GM12878 (cell line): ENCODE measurements around the gene SPRYD7. TPM values are rescaled to one million over a fixed set of nuclear protein-coding genes. Genes with fewer than 3 reads are reported as not detected.

Source experiments
- CHD1 ChIP-seq: IDR thresholded peaks from 2 replicates; pipeline ENCODE4 v1.6.1; 2012; ENCODE audit warnings: low read depth, low read length, improper control_type of control experiment
- SIN3A ChIP-seq: IDR thresholded peaks from 2 replicates; pipeline ENCODE4 v1.6.1; 2012; ENCODE audit warnings: low read depth, low read length, improper control_type of control experiment
- TBL1XR1 ChIP-seq: IDR thresholded peaks from 2 replicates; pipeline ENCODE4 v1.6.1; 2012; ENCODE audit warnings: low read depth, low read length, improper control_type of control experiment
- TCF3 ChIP-seq: IDR thresholded peaks from 2 replicates; pipeline ENCODE4 v1.6.1; 2012; ENCODE audit warnings: low read depth, mild to moderate bottlenecking, low read length, borderline replicate concordance; ENCODE audit not compliant: insufficient read depth
- WRNIP1 ChIP-seq: IDR thresholded peaks from 2 replicates; pipeline ENCODE4 v1.6.1; 2011; ENCODE audit warnings: low read depth, low read length, improper control_type of control experiment, borderline replicate concordance
- polyA plus RNA-seq, 11 experiments: library from polyadenylated mRNA; depleted of rRNA in 4 of 11; unstranded in 6 of 11; stranded (reverse) in 5 of 11; fragments of >200 nt; fragmentation: Nextera tagmentation in 4 of 11; fragmentation: Illumina TruSeq in 1 of 11; extraction: Ambion mirVana in 4 of 11; extraction: Trizol in 1 of 11; gene quantifications; 1 replicate in 1 of 11; 2 replicates in 10 of 11; pipeline versions ENCODE4 v1.2.1 to v1.2.3, GENCODE V29; 2011 to 2016; ENCODE audit warnings: inconsistent platforms in 2 of 11, missing spikeins in 2 of 11, low read depth in 1 of 11
- small RNA-seq: library from RNA; depleted of rRNA; stranded (forward); fragments of <200 nt; gene quantifications from one replicate; pipeline ENCODE3, GENCODE V24; 2014
- total RNA-seq, 4 experiments: library from RNA; depleted of rRNA in 3 of 4; stranded (reverse); fragments of >200 nt in 3 of 4; fragmentation: Illumina TruSeq in 1 of 4; extraction: Trizol in 1 of 4; gene quantifications; 2 replicates each; pipeline versions ENCODE4 v1.2.1 to v1.2.3, GENCODE V29; 2013 to 2021

SPRYD7 gene
- total and polyA plus RNA-seq, 10 of the 15 experiments (the other 5 are each of a cell fraction or from before 2014, with no cell fraction given): 5.3 to 18.7 (median 9.6) TPM

DNA sequence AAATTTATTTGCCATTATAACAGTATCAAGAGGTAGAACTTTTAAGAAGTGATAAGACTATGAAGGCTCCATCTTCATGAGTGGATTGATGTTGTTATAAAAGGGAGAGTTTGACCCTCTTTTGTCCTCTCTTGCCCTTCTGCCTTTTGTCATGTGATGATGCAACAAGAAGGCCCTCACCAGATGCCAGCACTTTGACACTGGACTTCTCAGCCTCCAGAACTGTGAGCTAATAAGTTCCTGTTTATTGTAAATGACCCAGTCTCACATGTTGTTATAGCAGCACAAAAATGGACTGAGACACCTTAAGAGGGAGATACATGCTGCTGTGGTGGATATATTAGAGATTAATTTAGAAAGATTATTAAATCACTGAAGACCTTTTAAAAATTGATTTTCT, 71.6 kb downstream of the SPRYD7 start (continued):
- TF ChIP-seq SIN3A: no peak
- no peak for TF ChIP-seq CHD1
- TF ChIP-seq TBL1XR1: no peak
- TF ChIP-seq TCF3: no peak
- TF ChIP-seq WRNIP1: no peak

Small RNAs within 50 kb of the gene (small RNA-seq; reads per million reads assigned to genes)
- not detected for gene RNY4P30
- 0.70 reads per million, percentile 19 among the genes with 10 or more reads in this experiment for gene RNY4P9

Other genes starting within 250 kb of the SPRYD7 start
- gene EBPL, start 244.9 kb downstream of the SPRYD7 start, total RNA-seq (2014; rRNA removed): 56.5 and 57.4 TPM in 2 replicates
- 35.1 and 35.8 TPM in 2 replicates for gene EBPL, start 244.9 kb downstream of the SPRYD7 start, total RNA-seq (2014; rRNA removed; fragmentation: Illumina TruSeq; extraction: Trizol)
- gene EBPL, start 244.9 kb downstream of the SPRYD7 start, total RNA-seq (2021): 42.4 and 43.0 TPM in 2 replicates
- 44.5 and 61.5 TPM in 2 replicates for gene EBPL, start 244.9 kb downstream of the SPRYD7 start, polyA plus RNA-seq (2011; rRNA removed)
- 39.8 and 41.9 TPM in 2 replicates for gene EBPL, start 244.9 kb downstream of the SPRYD7 start, polyA plus RNA-seq (2014; fragmentation: Illumina TruSeq; extraction: Trizol)
- 10 to 100 TPM in 1 of 2 experiments, 1 to 10 TPM in 1; 6.2 to 16.7 TPM for gene EBPL, start 244.9 kb downstream of the SPRYD7 start, polyA plus RNA-seq (2014; fragmentation: Nextera tagmentation; extraction: Ambion mirVana)
- gene EBPL, start 244.9 kb downstream of the SPRYD7 start, polyA plus RNA-seq (2014; rRNA removed): 59.3 and 72.8 TPM in 2 replicates
- gene EBPL, start 244.9 kb downstream of the SPRYD7 start, polyA plus RNA-seq (2016; fragmentation: Nextera tagmentation; extraction: Ambion mirVana): 10 to 100 TPM; 52.5 to 67.6 TPM
- 23.7 and 27.6 TPM in 2 replicates for gene KPNA3, start 143.7 kb downstream of the SPRYD7 start, total RNA-seq (2014; rRNA removed)
- 32.8 TPM in 2 replicates for gene KPNA3, start 143.7 kb downstream of the SPRYD7 start, total RNA-seq (2014; rRNA removed; fragmentation: Illumina TruSeq; extraction: Trizol)
- gene KPNA3, start 143.7 kb downstream of the SPRYD7 start, total RNA-seq (2021): 45.9 and 46.9 TPM in 2 replicates
- 29.4 and 38.3 TPM in 2 replicates for gene KPNA3, start 143.7 kb downstream of the SPRYD7 start, polyA plus RNA-seq (2011; rRNA removed)
- gene KPNA3, start 143.7 kb downstream of the SPRYD7 start, polyA plus RNA-seq (2014; fragmentation: Illumina TruSeq; extraction: Trizol): 50.5 and 64.0 TPM in 2 replicates
- 10 to 100 TPM; 23.3 to 27.5 TPM for gene KPNA3, start 143.7 kb downstream of the SPRYD7 start, polyA plus RNA-seq (2014; fragmentation: Nextera tagmentation; extraction: Ambion mirVana)
- 20.0 and 23.3 TPM in 2 replicates for gene KPNA3, start 143.7 kb downstream of the SPRYD7 start, polyA plus RNA-seq (2014; rRNA removed)
- 10 to 100 TPM; 36.4 to 37.3 TPM for gene KPNA3, start 143.7 kb downstream of the SPRYD7 start, polyA plus RNA-seq (2016; fragmentation: Nextera tagmentation; extraction: Ambion mirVana)
- gene TRIM13, start 60.7 kb upstream of the SPRYD7 start, total RNA-seq (2014; rRNA removed): 15.4 and 18.6 TPM in 2 replicates
- gene TRIM13, start 60.7 kb upstream of the SPRYD7 start, total RNA-seq (2014; rRNA removed; fragmentation: Illumina TruSeq; extraction: Trizol): 18.9 and 20.6 TPM in 2 replicates
- 20.1 and 21.2 TPM in 2 replicates for gene TRIM13, start 60.7 kb upstream of the SPRYD7 start, total RNA-seq (2021)
- gene TRIM13, start 60.7 kb upstream of the SPRYD7 start, polyA plus RNA-seq (2011; rRNA removed): 22.7 and 34.0 TPM in 2 replicates
- 24.2 and 24.8 TPM in 2 replicates for gene TRIM13, start 60.7 kb upstream of the SPRYD7 start, polyA plus RNA-seq (2014; fragmentation: Illumina TruSeq; extraction: Trizol)
- gene TRIM13, start 60.7 kb upstream of the SPRYD7 start, polyA plus RNA-seq (2014; fragmentation: Nextera tagmentation; extraction: Ambion mirVana): 10 to 100 TPM; 25.7 to 33.8 TPM
- 14.7 and 17.0 TPM in 2 replicates for gene TRIM13, start 60.7 kb upstream of the SPRYD7 start, polyA plus RNA-seq (2014; rRNA removed)
- 10 to 100 TPM; 20.7 to 20.8 TPM for gene TRIM13, start 60.7 kb upstream of the SPRYD7 start, polyA plus RNA-seq (2016; fragmentation: Nextera tagmentation; extraction: Ambion mirVana)
- gene KCNRG, start 79.1 kb upstream of the SPRYD7 start, total RNA-seq (2014; rRNA removed): 0.62 and 1.6 TPM in 2 replicates
- gene KCNRG, start 79.1 kb upstream of the SPRYD7 start, total RNA-seq (2014; rRNA removed; fragmentation: Illumina TruSeq; extraction: Trizol): 1.4 and 1.6 TPM in 2 replicates
- gene KCNRG, start 79.1 kb upstream of the SPRYD7 start, total RNA-seq (2021): 0.27 and 0.44 TPM in 2 replicates
- 1.2 and 1.5 TPM in 2 replicates for gene KCNRG, start 79.1 kb upstream of the SPRYD7 start, polyA plus RNA-seq (2011; rRNA removed)
- 1.0 and 2.1 TPM in 2 replicates for gene KCNRG, start 79.1 kb upstream of the SPRYD7 start, polyA plus RNA-seq (2014; fragmentation: Illumina TruSeq; extraction: Trizol)
- under 1 TPM; 0.45 to 0.53 TPM for gene KCNRG, start 79.1 kb upstream of the SPRYD7 start, polyA plus RNA-seq (2014; fragmentation: Nextera tagmentation; extraction: Ambion mirVana)
- gene KCNRG, start 79.1 kb upstream of the SPRYD7 start, polyA plus RNA-seq (2014; rRNA removed): 1.1 and 1.4 TPM in 2 replicates
- under 1 TPM; 0.37 to 0.40 TPM for gene KCNRG, start 79.1 kb upstream of the SPRYD7 start, polyA plus RNA-seq (2016; fragmentation: Nextera tagmentation; extraction: Ambion mirVana)